Fibroblast of upper back skin (primary cell): ENCODE data around the gene TNIK.
A peak's percentile ranks its signal among the peaks of the same experiment; 100 is the strongest.

Source experiments
- DNase-seq: peaks from one replicate; pipeline ENCODE4 v3.0.0-alpha.2; 2013

Gene TNIK

GRCh38 chr3:171059978-171060377 is 400.2 kb downstream of the TNIK start:
- no peak for DNase-seq

- no peak for DNase-seq
Measured at GRCh38 chr3:171058873-171059603, 401.2 kb downstream of the TNIK start.

- DNase-seq = peak; percentile 67
Measured at GRCh38 chr3:171058058-171058457, 402.1 kb downstream of the TNIK start.

GRCh38 chr3:171057072-171057471 is 403.1 kb downstream of the TNIK start:
- no peak for DNase-seq

- peak; percentile 17 for DNase-seq
Measured at GRCh38 chr3:171056528-171056927, 403.7 kb downstream of the TNIK start.

GRCh38 chr3:171055336-171056178 is 404.6 kb downstream of the TNIK start:
- peak; percentile 62 for DNase-seq

GRCh38 chr3:171054921-171055320 is 405.3 kb downstream of the TNIK start:
- DNase-seq = peak; percentile 19

- no peak for DNase-seq
Measured at GRCh38 chr3:171054231-171054630, 406.0 kb downstream of the TNIK start.

GRCh38 chr3:171049861-171050444 is 410.3 kb downstream of the TNIK start:
- DNase-seq = peak; percentile 76

- no peak for DNase-seq
Measured at GRCh38 chr3:171046760-171047159, 413.4 kb downstream of the TNIK start.

GRCh38 chr3:171044835-171045793 is 415.1 kb downstream of the TNIK start:
- peak; percentile 72 for DNase-seq

- no peak for DNase-seq
Measured at GRCh38 chr3:171044384-171044783, 415.8 kb downstream of the TNIK start.

- peak; percentile 17 for DNase-seq
Measured at GRCh38 chr3:171039674-171040073, 420.5 kb downstream of the TNIK start.

GRCh38 chr3:171038342-171038741 is 421.9 kb downstream of the TNIK start:
- no peak for DNase-seq

- DNase-seq = peak; percentile 95
Measured at GRCh38 chr3:171028779-171029232, 431.4 kb downstream of the TNIK start.

- DNase-seq = peak; percentile 95
Measured at GRCh38 chr3:171028025-171028778, 432.0 kb downstream of the TNIK start.

GRCh38 chr3:171026597-171027293 is 433.5 kb downstream of the TNIK start, which contains the start of gene SLC2A2:
TSS of gene SLC2A2 (minus strand) at chr3:171026720. CDS start at chr3:171026670, 50 bp downstream.
- no peak for DNase-seq

- no peak for DNase-seq
Measured at GRCh38 chr3:171023566-171023965, 436.6 kb downstream of the TNIK start.

GRCh38 chr3:171021377-171021776 is 438.8 kb downstream of the TNIK start:
- no peak for DNase-seq

- peak; percentile 64 for DNase-seq
Measured at GRCh38 chr3:171018156-171018935, 441.9 kb downstream of the TNIK start.
